Glutamatergic neuron (in vitro differentiated cells): Measurements from ENCODE around the gene TET1. TPM values are rescaled to one million over a fixed set of nuclear protein-coding genes. Genes with fewer than 3 reads are reported as not detected.

Source experiments
- DNase-seq: peaks from one replicate; pipeline ENCODE4 v3.0.0; 2022
- H3K27ac Mint-ChIP-seq: one replicate; pipeline ENCODE4 v1.8.0; 2020; ENCODE audit warnings: mild to moderate bottlenecking, mixed read lengths, inconsistent platforms; ENCODE audit not compliant: unreplicated experiment
- H3K27me3 Mint-ChIP-seq: one replicate; pipeline ENCODE4 v1.8.0; 2020; ENCODE audit warnings: mild to moderate bottlenecking, moderate library complexity, mixed read lengths, inconsistent platforms; ENCODE audit not compliant: unreplicated experiment
- H3K36me3 Mint-ChIP-seq: one replicate; pipeline ENCODE4 v1.8.0; 2020; ENCODE audit warnings: mild to moderate bottlenecking, mixed read lengths, inconsistent platforms; ENCODE audit not compliant: unreplicated experiment
- H3K4me1 Mint-ChIP-seq: one replicate; pipeline ENCODE4 v1.8.0; 2020; ENCODE audit warnings: mild to moderate bottlenecking, low read depth, mixed read lengths, inconsistent platforms; ENCODE audit not compliant: unreplicated experiment
- H3K4me3 Mint-ChIP-seq: one replicate; pipeline ENCODE4 v1.8.0; 2020; ENCODE audit warnings: mild to moderate bottlenecking, mixed read lengths, inconsistent platforms; ENCODE audit not compliant: unreplicated experiment
- H3K9me3 Mint-ChIP-seq: one replicate; pipeline ENCODE4 v1.8.0; 2020; ENCODE audit warnings: mild to moderate bottlenecking, moderate library complexity, mixed read lengths, inconsistent platforms; ENCODE audit not compliant: unreplicated experiment
- CTCF ChIP-seq: fragments of 200-600 bp; sonication (generic); IDR thresholded peaks from one replicate; pipeline ENCODE4 v1.5.0; 2021; ENCODE audit not compliant: partially characterized antibody, unreplicated experiment
- total RNA-seq: library from RNA; stranded (reverse); fragmentation: NEBNext Ultra II Directional; extraction: Animal tissue kit (Norgen Biotek cat#: 25700); gene quantifications from one replicate; pipeline ENCODE4 v1.2.1, GENCODE V29; 2021; ENCODE audit not compliant: unreplicated experiment

The TET1 gene
- total RNA-seq, 1 donor from 2014 or later, result 31.6 TPM

DNA sequence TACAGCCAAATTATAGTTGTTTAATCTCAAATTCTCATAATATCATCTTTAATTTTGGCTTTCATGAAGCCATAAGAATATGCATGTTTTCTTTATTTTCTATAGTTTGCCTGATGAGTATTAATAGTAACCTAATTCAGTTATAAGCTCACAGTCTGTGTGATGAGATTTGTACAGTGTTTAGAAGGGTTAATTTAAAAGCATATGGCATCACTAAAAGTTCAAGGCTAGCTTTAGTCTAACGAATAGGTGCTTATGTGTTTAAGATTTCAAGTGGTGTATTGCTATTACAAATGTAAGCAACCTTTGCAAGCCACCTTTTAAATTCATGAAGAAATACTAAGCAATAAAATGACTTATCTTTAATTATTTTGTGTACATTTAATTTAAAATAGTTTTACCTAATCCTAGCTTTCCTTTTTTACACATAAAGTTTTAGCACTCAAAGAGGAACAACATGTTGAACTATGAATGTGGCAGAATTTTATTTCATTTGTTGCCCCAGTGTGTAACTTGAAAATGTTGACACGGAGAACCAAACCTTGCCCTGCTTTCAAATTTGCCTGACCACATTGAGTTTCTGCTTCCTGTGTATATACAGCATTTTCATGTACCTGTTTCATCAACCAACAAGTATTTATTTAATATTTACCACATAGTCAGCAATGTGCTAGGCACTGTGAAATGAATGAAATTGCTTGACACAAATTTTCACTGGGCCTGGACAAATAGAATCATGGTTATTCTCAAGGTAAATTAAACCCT lies 41.5 kb downstream of the TET1 start:
- Mint-ChIP-seq H3K27ac (peak overlapping the region; percentile 72), H3K36me3 (no peaks in the 10 kb centered on the region), H3K4me1 (peaks cover 28% of the 10 kb centered on the region), H3K9me3 (peaks cover 6% of the 10 kb centered on the region), H3K4me3 (peak overlapping the region; percentile 87), H3K27me3 (peaks cover 4% of the 10 kb centered on the region)
- no peak for DNase-seq
- TF ChIP-seq CTCF, result no peak

GRCh38 chr10:68602434-68602833 lies 42.3 kb downstream of the TET1 start:
- Mint-ChIP-seq H3K36me3 (no peaks in the 10 kb centered on the region), H3K9me3 (peaks cover 6% of the 10 kb centered on the region), H3K27me3 (peaks cover 4% of the 10 kb centered on the region), H3K4me1 (peaks cover 28% of the 10 kb centered on the region), H3K27ac (no peak overlapping the region), H3K4me3 (peak overlapping the region; percentile 40)
- no peak for DNase-seq
- no peak for TF ChIP-seq CTCF

DNA sequence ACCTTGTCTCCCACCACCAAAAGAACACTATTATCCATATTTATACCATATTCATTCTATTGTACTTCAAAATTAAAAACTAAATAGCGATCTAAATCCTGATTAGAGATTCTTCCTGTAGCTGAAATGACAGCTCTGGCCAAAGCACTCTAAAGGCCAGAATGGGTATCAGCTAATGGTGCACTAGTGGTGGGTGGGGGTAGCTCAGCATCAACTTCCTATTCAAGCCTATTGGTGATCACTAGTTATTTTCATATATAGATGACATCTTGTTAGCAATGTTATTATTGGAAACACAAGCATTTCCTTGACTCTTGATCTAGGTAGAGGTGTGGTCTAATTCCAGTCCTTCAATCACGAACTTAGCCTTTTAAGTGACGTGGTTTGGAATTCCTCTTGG lies 43.6 kb downstream of the TET1 start:
- Mint-ChIP-seq H3K36me3 (no peaks in the 10 kb centered on the region), H3K27me3 (peaks cover under 1% of the 10 kb centered on the region), H3K4me1 (peaks cover 28% of the 10 kb centered on the region), H3K4me3 (no peak overlapping the region), H3K27ac (no peak overlapping the region), H3K9me3 (peaks cover 6% of the 10 kb centered on the region)
- no peak for DNase-seq
- no peak for TF ChIP-seq CTCF

- no peaks in the 10 kb centered on the region for H3K36me3 Mint-ChIP-seq
- H3K9me3 Mint-ChIP-seq, result peaks cover 8% of the 10 kb centered on the region
These were observed 44.3 kb downstream of the TET1 start for GRCh38 chr10:68604441-68604840.

More at GRCh38 chr10:68604441-68604840, 44.3 kb downstream of the TET1 start:
- no peak for DNase-seq
- Mint-ChIP-seq H3K4me3 (no peak overlapping the region), H3K27me3 (no peaks in the 10 kb centered on the region), H3K4me1 (peaks cover 21% of the 10 kb centered on the region), H3K27ac (no peak overlapping the region)
- TF ChIP-seq CTCF, result no peak
